Measurements from ENCODE around the gene MEPCE.
A peak's percentile ranks its signal among the peaks of the same experiment; 100 is the strongest.

DNA sequence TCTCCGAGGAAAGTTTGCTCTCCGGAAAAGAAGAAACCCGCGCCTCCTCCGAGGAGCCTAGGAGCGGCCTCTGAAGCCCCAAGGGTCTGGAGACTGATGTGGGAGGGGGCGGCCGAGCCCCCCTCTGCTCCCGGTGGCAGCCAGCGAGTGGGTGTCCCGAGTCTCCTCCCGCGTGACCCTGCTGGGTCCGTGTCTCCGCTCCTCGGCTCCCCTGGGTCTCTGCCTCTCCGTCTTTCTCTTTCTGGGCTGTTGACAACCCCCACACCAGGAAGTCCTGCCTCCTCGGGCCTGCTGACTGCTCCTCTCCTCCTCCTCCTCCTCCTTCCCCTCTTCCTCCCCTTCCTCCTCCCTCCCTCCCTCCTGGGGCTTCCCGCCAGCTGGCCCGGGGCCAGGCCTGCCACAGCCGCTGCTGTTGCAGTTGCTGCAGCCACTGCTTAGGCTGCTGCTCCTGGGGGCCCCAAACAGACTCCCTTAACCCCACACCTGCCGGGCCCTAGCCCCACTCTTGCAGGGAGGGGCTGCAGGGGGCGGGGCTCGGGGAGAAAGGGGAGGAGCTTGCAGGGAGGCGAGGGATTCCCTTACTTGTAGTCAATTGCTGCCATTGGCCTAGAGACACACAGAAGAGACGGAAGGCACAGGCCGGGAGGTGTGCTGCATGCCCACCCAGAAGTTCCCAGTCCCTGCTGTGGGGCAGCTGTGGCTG, 49.5 kb downstream of the MEPCE start, which contains the start of gene TSC22D4:
- TF ChIP-seq EZH2 (IDR thresholded peaks at IDR 0.05) (no peak), POLR2AphosphoS5 (IDR thresholded peaks at IDR 0.05; ENCODE audit: borderline replicate concordance, low read depth, low read length) (peak; percentile 80)
